Thyroid gland (tissue), 4 donors: Measurements from ENCODE around the gene ZDHHC22. TPM values are rescaled to one million over a fixed set of nuclear protein-coding genes. Genes with fewer than 3 reads are reported as not detected.

Source experiments
- DNase-seq, 2 donors: peaks; one replicate each; pipeline ENCODE4 v3.0.0-alpha.2; 2019
- H3K27ac ChIP-seq, 3 donors: fragments of 200-600 bp; sonication (generic); 1 replicate in 2 of 3; 2 replicates in 1 of 3; pipeline ENCODE4 v1.5.1; 2016 to 2019; ENCODE audit warnings: mild to moderate bottlenecking in 1 of 3, moderate library complexity in 1 of 3
- H3K27me3 ChIP-seq: fragments of 200-600 bp; sonication (generic); one replicate; pipeline ENCODE4 v1.5.1; 2019
- H3K36me3 ChIP-seq, 2 donors: fragments of 200-600 bp; sonication (generic); one replicate each; pipeline ENCODE4 v1.5.1; 2016 to 2019
- H3K4me1 ChIP-seq, 2 donors: fragments of 200-600 bp; sonication (generic); one replicate each; pipeline ENCODE4 v1.5.1; 2017 to 2019
- H3K4me3 ChIP-seq, 3 donors: fragments of 200-600 bp; sonication (generic); replicated peaks in 1 of 3; 1 replicate in 2 of 3; 2 replicates in 1 of 3; pipeline ENCODE4 v1.5.1; 2016; ENCODE audit warnings: mild to moderate bottlenecking in 1 of 3
- H3K9me3 ChIP-seq: fragments of 200-600 bp; sonication (generic); one replicate; pipeline ENCODE4 v1.5.1; 2017
- POLR2A ChIP-seq, 2 donors: fragments of 450-650 bp; IDR thresholded peaks; one replicate each; pipeline ENCODE4 v1.6.1; 2017; ENCODE audit warnings: antibody characterized with exemption in 2 of 2, mild to moderate bottlenecking in 2 of 2, moderate library complexity in 1 of 2
- WGBS, 2 donors: methylation state at CpG; one replicate each; pipeline ENCODE4 v1.1.5; 2017; 5-methylcytosine and 5-hydroxymethylcytosine counted together
- intact Hi-C: fragments of 100-400 bp; cut with DNase I; formaldehyde crosslinking; loops from one replicate; pipeline ENCODE4 v1.15.1; 2023
- total RNA-seq, 4 donors: library from RNA; depleted of rRNA; stranded (reverse); fragments of >200 nt; gene quantifications; one replicate each; pipeline ENCODE4 v1.2.3, GENCODE V29; 2016
- TF ChIP-seq, protein P1 (sequence below), 6 experiments: fragments of 200-600 bp in 3 of 6; fragments of 450-650 bp in 3 of 6; sonication (generic) in 3 of 6; IDR thresholded peaks; one replicate each; pipeline ENCODE4 v1.5.1; 2016 to 2019; ENCODE audit warnings: antibody characterized with exemption in 6 of 6, mild to moderate bottlenecking in 2 of 6, inconsistent platforms in 1 of 6, moderate library complexity in 1 of 6

The ZDHHC22 gene
- total RNA-seq, 4 donors from 2014 or later, result not detected

DNA sequence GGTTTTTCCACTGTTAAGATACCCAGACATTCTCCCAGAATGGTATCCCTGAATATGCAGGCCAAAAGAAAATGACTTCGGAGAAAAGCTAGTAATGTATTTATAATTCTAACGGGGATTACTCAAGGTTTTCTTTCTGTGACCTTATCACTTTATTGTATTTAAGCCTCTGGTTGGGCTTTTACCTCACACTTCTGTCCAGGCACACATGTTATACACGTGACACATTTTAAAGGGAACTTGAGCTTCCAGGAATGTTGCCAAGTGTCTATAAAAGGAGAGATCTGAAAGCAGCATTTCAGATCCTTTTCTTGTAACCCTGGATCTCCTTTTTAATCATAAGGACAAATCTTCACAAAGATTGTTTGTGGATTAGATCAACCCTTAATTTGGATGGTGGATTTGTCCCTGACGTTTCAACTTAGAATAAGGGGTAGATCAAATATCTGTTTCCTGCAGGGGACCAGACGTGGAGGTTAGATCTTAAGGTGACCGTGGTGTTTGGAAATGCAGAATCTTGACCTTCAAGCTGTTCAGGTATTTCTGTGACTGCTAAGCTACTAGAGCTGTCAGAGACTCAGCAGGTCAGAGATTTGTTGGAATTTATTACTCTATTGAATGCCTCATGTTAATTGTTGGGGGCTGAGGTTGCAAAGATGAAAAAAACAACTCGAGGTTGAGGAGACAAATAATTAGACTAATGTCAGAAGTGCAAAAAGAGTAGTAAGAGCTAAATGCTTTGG lies 42.0 kb downstream of the ZDHHC22 start:
- TF ChIP-seq, protein P1, sequence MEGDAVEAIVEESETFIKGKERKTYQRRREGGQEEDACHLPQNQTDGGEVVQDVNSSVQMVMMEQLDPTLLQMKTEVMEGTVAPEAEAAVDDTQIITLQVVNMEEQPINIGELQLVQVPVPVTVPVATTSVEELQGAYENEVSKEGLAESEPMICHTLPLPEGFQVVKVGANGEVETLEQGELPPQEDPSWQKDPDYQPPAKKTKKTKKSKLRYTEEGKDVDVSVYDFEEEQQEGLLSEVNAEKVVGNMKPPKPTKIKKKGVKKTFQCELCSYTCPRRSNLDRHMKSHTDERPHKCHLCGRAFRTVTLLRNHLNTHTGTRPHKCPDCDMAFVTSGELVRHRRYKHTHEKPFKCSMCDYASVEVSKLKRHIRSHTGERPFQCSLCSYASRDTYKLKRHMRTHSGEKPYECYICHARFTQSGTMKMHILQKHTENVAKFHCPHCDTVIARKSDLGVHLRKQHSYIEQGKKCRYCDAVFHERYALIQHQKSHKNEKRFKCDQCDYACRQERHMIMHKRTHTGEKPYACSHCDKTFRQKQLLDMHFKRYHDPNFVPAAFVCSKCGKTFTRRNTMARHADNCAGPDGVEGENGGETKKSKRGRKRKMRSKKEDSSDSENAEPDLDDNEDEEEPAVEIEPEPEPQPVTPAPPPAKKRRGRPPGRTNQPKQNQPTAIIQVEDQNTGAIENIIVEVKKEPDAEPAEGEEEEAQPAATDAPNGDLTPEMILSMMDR (IDR thresholded peaks at IDR 0.05), result peak in 1 of 6 experiments; percentile 9
- peak in 1 of 2 donors; percentile 55 for TF ChIP-seq POLR2A (IDR thresholded peaks at IDR 0.05)
- Histone ChIP-seq H3K9me3 (no peaks in the 10 kb centered on the region), H3K4me3 (no peak overlapping the region), H3K27me3 (no peaks in the 10 kb centered on the region), H3K36me3 (no peaks in the 10 kb centered on the region), H3K4me1 (peaks cover 37 to 54% of the 10 kb centered on the region in 2 donors), H3K27ac (peak overlapping the region; percentile 98 to 100 (median 99))
- no peak for DNase-seq
- intact Hi-C loops, result no loop called here
- WGBS, 2 donors, result 20% methylated on average over 7 of the region's 7 CpGs

DNA sequence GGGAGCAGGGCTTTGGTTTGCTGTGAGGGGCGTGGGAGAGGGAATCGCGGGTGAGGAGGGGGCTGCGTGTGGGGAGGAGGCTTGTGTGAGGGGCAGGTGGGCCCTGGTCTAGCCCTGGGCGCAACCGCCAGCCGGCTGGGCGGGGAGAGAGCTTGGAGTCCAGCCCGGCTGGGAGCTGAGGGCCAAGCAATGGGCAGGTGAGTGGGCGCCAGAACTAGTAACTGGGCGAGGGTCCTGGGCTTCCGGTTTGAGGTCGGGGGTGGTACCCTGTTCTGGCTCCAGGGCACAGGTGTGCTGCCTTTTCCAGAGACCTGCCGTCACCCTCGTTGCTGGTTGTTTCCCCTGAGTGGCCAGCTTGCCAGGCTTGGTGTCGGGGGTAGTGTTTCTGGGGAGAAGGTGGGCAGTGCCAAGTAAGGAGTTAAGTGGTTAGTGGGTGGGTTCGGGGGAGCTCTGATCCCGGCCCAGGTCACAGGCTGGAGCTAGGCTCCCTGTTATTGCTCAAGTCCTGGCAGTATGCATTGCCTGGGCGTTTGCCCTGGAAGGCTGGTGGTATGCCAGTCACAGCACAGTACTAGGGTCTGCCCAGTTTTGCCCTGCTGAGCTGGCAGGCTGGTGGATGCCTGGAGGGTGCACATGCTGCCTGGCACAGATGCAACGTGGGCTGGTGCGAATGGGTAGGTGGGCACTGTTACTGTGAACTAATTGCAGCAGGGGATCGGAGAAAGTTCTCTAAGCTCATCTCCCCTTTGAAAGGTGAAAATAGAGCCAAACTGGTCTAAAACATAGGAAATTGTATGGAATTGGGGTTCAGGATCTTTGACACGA lies 42.9 kb downstream of the ZDHHC22 start:
- Histone ChIP-seq H3K27me3 (no peaks in the 10 kb centered on the region), H3K4me1 (peaks cover 33 to 47% of the 10 kb centered on the region in 2 donors), H3K36me3 (no peaks in the 10 kb centered on the region), H3K27ac (peak overlapping the region; percentile 98 to 100 (median 99)), H3K4me3 (peak overlapping the region; percentile 72 to 97 (median 88)), H3K9me3 (no peaks in the 10 kb centered on the region)
- intact Hi-C loops, result no loop called here
- 10% methylated on average over 19 to 21 of the region's 23 CpGs for WGBS, 2 donors
- no peak for TF ChIP-seq POLR2A (IDR thresholded peaks at IDR 0.05)
- TF ChIP-seq, protein P1 (IDR thresholded peaks at IDR 0.05), result no peak
- peak; percentile 58 for DNase-seq

DNA sequence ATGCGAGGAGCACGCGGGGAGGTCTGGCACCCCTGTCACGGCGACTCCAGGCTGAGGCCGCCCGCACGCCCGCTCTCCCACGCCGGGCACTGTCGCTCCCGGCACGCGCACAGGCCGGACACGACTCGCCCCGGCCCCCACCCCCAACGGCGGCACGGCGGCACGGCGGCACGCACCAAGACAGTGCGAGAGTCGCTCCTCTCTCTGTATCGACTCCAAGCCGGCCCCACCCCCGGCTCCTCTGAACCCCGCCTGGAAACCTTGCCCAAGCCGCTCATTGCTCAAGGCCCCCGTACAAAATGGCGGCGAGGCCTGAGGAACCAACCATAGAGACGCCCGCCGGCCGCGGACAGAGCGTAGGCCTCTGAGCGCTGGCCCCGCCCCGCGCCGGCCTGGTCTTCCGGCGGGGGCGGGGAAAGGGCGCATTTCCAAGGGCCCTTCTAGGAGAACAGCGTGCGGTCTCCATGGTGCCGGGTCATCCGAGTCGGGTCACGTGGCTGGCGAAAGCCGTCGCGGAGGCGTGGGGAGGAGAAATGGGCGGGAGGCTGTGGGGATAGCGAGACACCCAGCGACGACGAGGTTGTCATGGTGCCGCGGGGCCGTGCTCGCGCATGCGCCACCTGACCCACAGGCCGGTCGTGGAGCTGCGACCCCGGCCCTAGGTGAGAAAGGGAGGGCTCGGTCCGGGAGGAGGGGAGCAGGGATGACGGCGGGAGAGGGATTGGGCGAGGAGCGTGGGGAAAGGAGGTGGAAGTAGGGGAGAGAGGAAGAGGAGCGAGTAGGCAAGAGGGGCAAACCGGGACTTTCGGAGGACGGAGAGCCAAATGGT lies 43.7 kb downstream of the ZDHHC22 start, which contains the start of gene CIPC:
Gene CIPC (plus strand): TSS at position 559 of the 829 bp plus-strand sequence. CDS start 7,451 bp downstream, outside the sequence.
- DNase-seq, result peak; percentile 100
- intact Hi-C loops, result no loop called here
- WGBS, 2 donors, result 0% methylated on average over 37 to 55 of the region's 87 CpGs
- Histone ChIP-seq H3K9me3 (no peaks in the 10 kb centered on the region), H3K36me3 (no peaks in the 10 kb centered on the region), H3K27ac (peak within 1 kb of the TSS; percentile 98 to 100 (median 99)), H3K27me3 (no peaks in the 10 kb centered on the region), H3K4me1 (peaks cover 26 to 39% of the 10 kb centered on the region in 2 donors), H3K4me3 (peak within 1 kb of the TSS; percentile 72 to 97 (median 88))
- TF ChIP-seq, protein P1 (IDR thresholded peaks at IDR 0.05), result peak in 2 of 6 experiments; percentile 21 to 31
- TF ChIP-seq POLR2A (IDR thresholded peaks at IDR 0.05), result peak; percentile 88 to 96

DNA sequence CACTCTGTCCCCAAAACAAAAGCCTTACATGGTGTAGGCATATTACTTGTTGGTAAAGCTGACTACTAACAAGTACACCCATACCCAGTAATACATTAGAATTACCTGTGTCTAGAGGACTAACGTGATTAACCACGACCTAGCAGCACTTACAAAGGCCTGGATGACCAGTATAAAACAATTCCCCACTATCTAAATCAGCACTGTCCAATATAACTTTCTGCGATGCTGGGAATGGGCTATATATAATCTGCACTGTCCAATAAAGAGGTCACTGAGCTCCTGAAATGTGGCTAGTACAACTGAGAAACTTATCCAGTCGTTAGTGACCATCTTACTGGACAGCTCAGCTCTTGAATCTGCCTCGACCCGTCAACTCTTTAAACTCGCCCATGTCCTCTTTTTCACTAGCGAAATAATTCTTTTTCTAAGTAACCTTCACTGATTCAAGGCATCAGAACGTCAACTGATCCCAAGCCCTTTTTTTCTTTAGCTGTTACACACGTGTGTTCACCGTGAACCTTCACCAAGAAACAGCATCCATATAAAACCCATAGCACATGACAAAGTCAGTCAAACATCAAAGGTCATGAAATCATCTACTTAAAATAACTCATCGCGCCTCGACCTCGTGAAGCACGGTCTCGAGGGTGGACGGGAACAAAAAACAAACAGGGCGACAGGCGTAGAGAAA lies 44.4 kb downstream of the ZDHHC22 start:
- Histone ChIP-seq H3K36me3 (no peaks in the 10 kb centered on the region), H3K4me3 (peak overlapping the region; percentile 3 to 88 (median 49)), H3K9me3 (no peaks in the 10 kb centered on the region), H3K27me3 (no peaks in the 10 kb centered on the region), H3K4me1 (peaks cover 26 to 38% of the 10 kb centered on the region in 2 donors), H3K27ac (peak overlapping the region; percentile 83 to 100 (median 99))
- no peak for DNase-seq
- intact Hi-C loops, result no loop called here
- 2 to 4% methylated on average over 20 of the region's 20 CpGs for WGBS, 2 donors
- TF ChIP-seq, protein P1 (IDR thresholded peaks at IDR 0.05), result no peak
- TF ChIP-seq POLR2A (IDR thresholded peaks at IDR 0.05), result no peak
